Panc1 (cell line): ENCODE results near the gene RCSD1. TPM values are rescaled to one million over a fixed set of nuclear protein-coding genes. Genes with fewer than 3 reads are reported as not detected.

Experiments used
- ATAC-seq: fragments of 200-7000 bp; cut with Tn5 transposase; 2 replicates; pipeline ENCODE4 v1.9.1; 2020; ENCODE audit warnings: mild to moderate bottlenecking, moderate library complexity
- BruUV-seq: library from RNA; stranded (reverse); fragments of 400-500 nt; replicated peaks from 2 replicates; lab custom pipeline; 2021; lab: Mats Ljungman, UMichigan
- CTCF ChIA-PET: fragments of 300-600 bp; sonication (Branson Sonifier 250); formaldehyde crosslinking; loops from one replicate; lab custom pipeline; 2022; ENCODE audit warnings: antibody characterized with exemption; lab: Charles Lee
- POLR2A ChIA-PET: fragments of 300-600 bp; sonication (Branson Sonifier 250); formaldehyde crosslinking; loops from one replicate; lab custom pipeline; 2022; ENCODE audit warnings: antibody characterized with exemption; lab: Charles Lee
- DNase-seq: peaks from one replicate; pipeline ENCODE4 v3.0.0-alpha.2; 2010; ENCODE audit warnings: low read depth, low spot score
- H3K27ac ChIP-seq: 2 replicates; pipeline ENCODE4 v1.5.1; 2011; ENCODE audit warnings: mild to moderate bottlenecking, low read length, inconsistent platforms
- H3K27me3 ChIP-seq: fragments of 200-500 bp; sonication (Bioruptor generic); 2 replicates; pipeline ENCODE4 v1.6.0; 2014; ENCODE audit warnings: low read length, inconsistent platforms; ENCODE audit not compliant: control insufficient read depth, insufficient read depth
- H3K36me3 ChIP-seq: fragments of 200-500 bp; sonication (Bioruptor generic); 2 replicates; pipeline ENCODE4 v1.5.1; 2014; ENCODE audit warnings: inconsistent platforms, mild to moderate bottlenecking, low read length, moderate library complexity; ENCODE audit not compliant: control insufficient read depth, insufficient read depth
- H3K4me1 ChIP-seq: 2 replicates; pipeline ENCODE4 v1.5.1; 2011; ENCODE audit warnings: inconsistent platforms, mild to moderate bottlenecking, low read length, moderate library complexity; ENCODE audit not compliant: control insufficient read depth, insufficient read depth
- H3K4me3 ChIP-seq, 2 experiments: 2 replicates each; pipeline ENCODE4 v1.5.1; 2011 to 2012; ENCODE audit warnings: low read depth in 2 of 2, low read length in 2 of 2, mild to moderate bottlenecking in 2 of 2, inconsistent platforms in 1 of 2, moderate library complexity in 1 of 2
- H3K9me3 ChIP-seq: fragments of 200-500 bp; sonication (Bioruptor generic); 2 replicates; pipeline ENCODE4 v1.5.1; 2014; ENCODE audit warnings: low read depth, mild to moderate bottlenecking, inconsistent platforms, low read length, moderate library complexity; ENCODE audit not compliant: control insufficient read depth, insufficient read depth
- CTCF ChIP-seq: fragments of 450-650 bp; IDR thresholded peaks from 2 replicates; pipeline ENCODE4 v1.5.1; 2017; ENCODE audit warnings: mild to moderate bottlenecking
- POLR2AphosphoS5 ChIP-seq: IDR thresholded peaks from 2 replicates; pipeline ENCODE4 v1.6.1; 2012; ENCODE audit warnings: mild to moderate bottlenecking, low read depth, low read length, moderate library complexity
- REST ChIP-seq, 2 experiments: IDR thresholded peaks; 2 replicates each; pipeline ENCODE4 v1.6.1; 2011 to 2012; ENCODE audit warnings: low read depth in 2 of 2, control low read depth in 1 of 2, low read length in 1 of 2, mild to moderate bottlenecking in 1 of 2, moderate library complexity in 1 of 2; ENCODE audit not compliant: insufficient read depth in 1 of 2
- SIN3A ChIP-seq: IDR thresholded peaks from 2 replicates; pipeline ENCODE4 v1.6.1; 2012; ENCODE audit warnings: low read depth, mild to moderate bottlenecking, low read length, moderate library complexity, borderline replicate concordance; ENCODE audit not compliant: insufficient read depth
- TCF7L2 ChIP-seq: IDR thresholded peaks from 2 replicates; pipeline ENCODE4 v1.6.1; 2011; ENCODE audit warnings: mild to moderate bottlenecking, low read depth, low read length, inconsistent platforms
- in situ Hi-C: cut with HindIII; loops from 2 replicates; pipeline ENCODE4 v1.10.0; 2016; ENCODE audit warnings: low sequenced_read_pairs, low pct_unique_long_range_greater_than_20kb
- intact Hi-C: fragments of 100-400 bp; cut with micrococcal nuclease; formaldehyde crosslinking; loops from one replicate; pipeline ENCODE4 v1.10.0; 2022; ENCODE audit not compliant: unreplicated experiment
- total RNA-seq: library from RNA; stranded (reverse); gene quantifications from one replicate; pipeline ENCODE4 v1.2.1, GENCODE V29; 2021; ENCODE audit not compliant: unreplicated experiment

The RCSD1 gene
- total RNA-seq, 1 experiment from 2014 or later = 1.4 TPM

- no peak overlapping the region for H3K4me3 ChIP-seq
- H3K27me3 ChIP-seq = no peaks in the 10 kb centered on the region
- in situ Hi-C loops = no loop called here
- no peaks in the 10 kb centered on the region for H3K9me3 ChIP-seq
- H3K36me3 ChIP-seq = no peaks in the 10 kb centered on the region
- ATAC-seq = no peak
- BruUV-seq = no TSS peak
- no peak for TF ChIP-seq CTCF
- no peak for TF ChIP-seq TCF7L2
- no peak for TF ChIP-seq SIN3A
- no peak for TF ChIP-seq REST (IDR thresholded peaks at IDR 0.05; ENCODE audit: insufficient read depth in 1 of 2, low read depth in 2 of 2, low read length in 1 of 2)
- TF ChIP-seq POLR2AphosphoS5 = no peak
- no peak overlapping the region for H3K27ac ChIP-seq
- ChIA-PET POLR2A (no interaction called here), CTCF (no interaction called here)
- DNase-seq = no peak
- intact Hi-C loops = no loop called here
- H3K4me1 ChIP-seq = no peaks in the 10 kb centered on the region
These were observed 11.2 kb upstream of the RCSD1 start for GRCh38 chr1:167618789-167619188.

- no peak overlapping the region for H3K27ac ChIP-seq
- POLR2A ChIA-PET = no interaction called here
- no peaks in the 10 kb centered on the region for H3K9me3 ChIP-seq
- no peaks in the 10 kb centered on the region for H3K4me1 ChIP-seq
- no peaks in the 10 kb centered on the region for H3K36me3 ChIP-seq
- no TSS peak for BruUV-seq
- H3K4me3 ChIP-seq = no peak overlapping the region
- no peak for DNase-seq
- in situ Hi-C loops = no loop called here
- no peak for ATAC-seq
- CTCF ChIA-PET = no interaction called here
- intact Hi-C loops = no loop called here
- no peaks in the 10 kb centered on the region for H3K27me3 ChIP-seq
- TF ChIP-seq POLR2AphosphoS5 = no peak
- TF ChIP-seq REST (IDR thresholded peaks at IDR 0.05; ENCODE audit: insufficient read depth in 1 of 2, low read depth in 2 of 2, low read length in 1 of 2) = no peak
- TF ChIP-seq SIN3A = no peak
- TF ChIP-seq CTCF = no peak
- TF ChIP-seq TCF7L2 = no peak
These were observed 10.0 kb upstream of the RCSD1 start for GRCh38 chr1:167620002-167620401.
